Prostate gland (tissue), 2 donors: ENCODE results near the gene CSMD2.

ENCODE experiments used
- POLR2A ChIP-seq: fragments of 450-650 bp; IDR thresholded peaks from one replicate; pipeline ENCODE4 v1.6.1; 2016; ENCODE audit warnings: antibody characterized with exemption, mild to moderate bottlenecking
- POLR2AphosphoS5 ChIP-seq: sonication (generic); formaldehyde crosslinking; IDR thresholded peaks from one replicate; pipeline ENCODE4 v1.6.1; 2017; ENCODE audit warnings: antibody characterized with exemption
- TF ChIP-seq, protein P1 (sequence below), 4 experiments: fragments of 200-600 bp in 2 of 4; fragments of 450-650 bp in 2 of 4; sonication (generic) in 2 of 4; IDR thresholded peaks; 1 replicate in 3 of 4; 2 replicates in 1 of 4; pipeline ENCODE4 v1.5.1; 2016 to 2019; ENCODE audit warnings: antibody characterized with exemption in 4 of 4, mild to moderate bottlenecking in 2 of 4, moderate library complexity in 2 of 4

GRCh38 chr1:33899746-33900145 is 265.3 kb downstream of the CSMD2 start:
- TF ChIP-seq, protein P1, sequence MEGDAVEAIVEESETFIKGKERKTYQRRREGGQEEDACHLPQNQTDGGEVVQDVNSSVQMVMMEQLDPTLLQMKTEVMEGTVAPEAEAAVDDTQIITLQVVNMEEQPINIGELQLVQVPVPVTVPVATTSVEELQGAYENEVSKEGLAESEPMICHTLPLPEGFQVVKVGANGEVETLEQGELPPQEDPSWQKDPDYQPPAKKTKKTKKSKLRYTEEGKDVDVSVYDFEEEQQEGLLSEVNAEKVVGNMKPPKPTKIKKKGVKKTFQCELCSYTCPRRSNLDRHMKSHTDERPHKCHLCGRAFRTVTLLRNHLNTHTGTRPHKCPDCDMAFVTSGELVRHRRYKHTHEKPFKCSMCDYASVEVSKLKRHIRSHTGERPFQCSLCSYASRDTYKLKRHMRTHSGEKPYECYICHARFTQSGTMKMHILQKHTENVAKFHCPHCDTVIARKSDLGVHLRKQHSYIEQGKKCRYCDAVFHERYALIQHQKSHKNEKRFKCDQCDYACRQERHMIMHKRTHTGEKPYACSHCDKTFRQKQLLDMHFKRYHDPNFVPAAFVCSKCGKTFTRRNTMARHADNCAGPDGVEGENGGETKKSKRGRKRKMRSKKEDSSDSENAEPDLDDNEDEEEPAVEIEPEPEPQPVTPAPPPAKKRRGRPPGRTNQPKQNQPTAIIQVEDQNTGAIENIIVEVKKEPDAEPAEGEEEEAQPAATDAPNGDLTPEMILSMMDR (IDR thresholded peaks at IDR 0.05) = no peak
- TF ChIP-seq POLR2A (no peak), POLR2AphosphoS5 (no peak)
